ENCODE results near the gene YY1. TPM values are rescaled to one million over a fixed set of nuclear protein-coding genes. Genes with fewer than 3 reads are reported as not detected.

YY1 gene
- polyA plus RNA-seq, 2 of the 4 experiments (the other 2 are of a cell fraction), result 58.4 to 65.8 TPM

- no peaks in the 10 kb centered on the region for H3K9me3 ChIP-seq
- no peak for TF ChIP-seq BCL3 (IDR thresholded peaks at IDR 0.05)
- TF ChIP-seq MAX (IDR thresholded peaks at IDR 0.05), result no peak
- TF ChIP-seq ATOH8 (CRISPR knock-in tag; IDR thresholded peaks at IDR 0.05; ENCODE audit: low read depth), result no peak
- TF ChIP-seq POLR2AphosphoS2 (conservative IDR thresholded peaks at IDR 0.05; ENCODE audit: low read length), result no peak
- no peak for TF ChIP-seq KDM1A (IDR thresholded peaks at IDR 0.05; ENCODE audit: low read depth)
- no peak for TF ChIP-seq PBX3 (IDR thresholded peaks at IDR 0.05)
- TF ChIP-seq HEYL (CRISPR knock-in tag; IDR thresholded peaks at IDR 0.05), result no peak
- TF ChIP-seq RARB (CRISPR knock-in tag; IDR thresholded peaks at IDR 0.05), result no peak
- no peak for TF ChIP-seq RFX5 (IDR thresholded peaks at IDR 0.05)
- TF ChIP-seq HDAC2 (IDR thresholded peaks at IDR 0.05), result no peak
- TF ChIP-seq BHLHE40 (IDR thresholded peaks at IDR 0.05; ENCODE audit: low read depth, low read length), result no peak
- no peak for TF ChIP-seq GATA3 (IDR thresholded peaks at IDR 0.05; ENCODE audit: borderline replicate concordance)
- no peak for TF ChIP-seq HOXA7 (CRISPR knock-in tag; IDR thresholded peaks at IDR 0.05)
- no peak for TF ChIP-seq TFCP2L1 (CRISPR knock-in tag; IDR thresholded peaks at IDR 0.05)
- no peak for TF ChIP-seq RAD21 (conservative IDR thresholded peaks at IDR 0.05 in 1 of 2, IDR thresholded peaks at IDR 0.05 in 1 of 2)
- no peak for TF ChIP-seq USF2 (IDR thresholded peaks at IDR 0.05)
- no peak for TF ChIP-seq KDM5A (IDR thresholded peaks at IDR 0.05)
- no peak for TF ChIP-seq FOSL2 (IDR thresholded peaks at IDR 0.05)
- no peak for TF ChIP-seq FOSL2 (CRISPR knock-in tag; IDR thresholded peaks at IDR 0.05)
- POLR2A ChIA-PET, result no interaction called here
- FAIRE-seq (no peak), DNase-seq (ENCODE audit: low read depth in 1 of 2, low spot score in 1 of 2) (no peak), ATAC-seq (no peak)
- H3K4me2 ChIP-seq, result no peak overlapping the region
- CTCF ChIA-PET, result interaction anchor here (1.5 to 2.3 kb wide), 3 partner anchors 13 to 32 kb away, joined by 3 to 12 read pairs (median 3); no protein-coding TSS in a partner anchor
- H3K27ac ChIP-seq, result no peak overlapping the region
- 90% methylated on average over 9 of the region's 9 CpGs for WGBS (ENCODE audit: missing lambda C conversion rate)
- H3K4me3 ChIP-seq, result no peak overlapping the region
- peaks cover 16% of the 10 kb centered on the region for H3K4me1 ChIP-seq
Observed at GRCh38 chr14:100211366-100211765, 27.6 kb upstream of the YY1 start.

GRCh38 chr14:100211893-100212292, 27.1 kb upstream of the YY1 start:
- H3K4me1 ChIP-seq, result peaks cover 16% of the 10 kb centered on the region
- 94% methylated on average over 7 of the region's 7 CpGs for WGBS (ENCODE audit: missing lambda C conversion rate)
- no peaks in the 10 kb centered on the region for H3K9me3 ChIP-seq
- no peak overlapping the region for H3K27ac ChIP-seq
- H3K4me3 ChIP-seq, result no peak overlapping the region
- no peak for TF ChIP-seq HEYL (CRISPR knock-in tag; IDR thresholded peaks at IDR 0.05)
- TF ChIP-seq SREBF2 (IDR thresholded peaks at IDR 0.05), result no peak
- peak; percentile 45 for TF ChIP-seq ZFP36 (IDR thresholded peaks at IDR 0.05; ENCODE audit: borderline replicate concordance, partially characterized antibody)
- H3K4me2 ChIP-seq, result no peak overlapping the region
- DNase-seq (ENCODE audit: low read depth in 1 of 2, low spot score in 1 of 2) (no peak), FAIRE-seq (no peak), ATAC-seq (no peak)
- ChIA-PET CTCF (interaction anchor here (1.4 to 1.5 kb wide), 3 partner anchors 13 to 31 kb away, joined by 3 to 8 read pairs (median 3); no protein-coding TSS in a partner anchor), POLR2A (no interaction called here)

Data from A549 (cell line).